SU-DHL-6 (cell line): ENCODE data around the gene PEDS1.

Source experiments
- H2AFZ ChIP-seq: fragments of 200-600 bp; sonication (generic); 2 replicates; pipeline ENCODE4 v1.6.1; 2014; ENCODE audit warnings: low read depth, mild to moderate bottlenecking, moderate library complexity, mixed read lengths, antibody characterized with exemption, low read length; ENCODE audit not compliant: severe bottlenecking
- H3F3A ChIP-seq: fragments of 200-600 bp; shearing (Covaris generic); 2 replicates; pipeline ENCODE4 v1.6.0; 2016; ENCODE audit warnings: antibody characterized with exemption, mild to moderate bottlenecking; ENCODE audit not compliant: insufficient read depth
- H3K27ac ChIP-seq: fragments of 200-600 bp; sonication (generic); 2 replicates; pipeline ENCODE4 v1.5.1; 2016; ENCODE audit warnings: low read depth, mild to moderate bottlenecking, low read length, moderate library complexity, mixed read lengths
- H3K27me3 ChIP-seq: fragments of 200-600 bp; sonication (generic), shearing (Covaris generic); 2 replicates; pipeline ENCODE4 v1.6.0; 2014; ENCODE audit warnings: mild to moderate bottlenecking, low read length
- H3K36me3 ChIP-seq: fragments of 200-600 bp; sonication (generic); 2 replicates; pipeline ENCODE4 v1.6.1; 2014; ENCODE audit warnings: mild to moderate bottlenecking, low read length, mixed read lengths
- H3K4me2 ChIP-seq: fragments of 300-600, 200-600 bp; shearing (Covaris generic), sonication (generic); 2 replicates; pipeline ENCODE4 v1.6.0; 2014; ENCODE audit warnings: low read length, low read depth, mild to moderate bottlenecking; ENCODE audit not compliant: poor library complexity, severe bottlenecking
- H3K4me3 ChIP-seq: fragments of 200-600 bp; sonication (generic); 2 replicates; pipeline ENCODE4 v1.5.1; 2014; ENCODE audit warnings: antibody characterized with exemption, low read length, mild to moderate bottlenecking, mixed read lengths; ENCODE audit not compliant: insufficient read depth, poor library complexity, severe bottlenecking
- H3K79me2 ChIP-seq: fragments of 200-600 bp; sonication (generic); 2 replicates; pipeline ENCODE4 v1.6.1; 2014; ENCODE audit warnings: mild to moderate bottlenecking, low read length, moderate library complexity; ENCODE audit not compliant: insufficient read depth
- H3K9ac ChIP-seq: fragments of 200-600 bp; sonication (generic); 2 replicates; pipeline ENCODE4 v1.7.0; 2014; ENCODE audit warnings: mild to moderate bottlenecking, low read length
- H3K9me2 ChIP-seq: fragments of 200-600 bp; sonication (generic); replicated peaks from 2 replicates; pipeline ENCODE4 v1.6.1; 2014; ENCODE audit warnings: low read length; ENCODE audit not compliant: insufficient read depth
- H3K9me3 ChIP-seq: fragments of 200-600 bp; sonication (generic); 2 replicates; pipeline ENCODE4 v1.6.1; 2014; ENCODE audit warnings: low read length, mixed read lengths; ENCODE audit not compliant: insufficient read depth
- H4K20me1 ChIP-seq: fragments of 200-600 bp; sonication (generic); 2 replicates; pipeline ENCODE4 v1.6.1; 2014; ENCODE audit warnings: low read depth, mild to moderate bottlenecking, antibody characterized with exemption, low read length, moderate library complexity, mixed read lengths
- EZH2phosphoT487 ChIP-seq: fragments of 200-600 bp; sonication (generic), shearing (Covaris generic); conservative IDR thresholded peaks from 2 replicates; pipeline ENCODE4 v1.6.1; 2018; ENCODE audit warnings: mild to moderate bottlenecking, antibody characterized with exemption, low read length, moderate library complexity, mixed read lengths
- TF ChIP-seq, protein P1 (sequence below): fragments of 200-600 bp; sonication (generic); IDR thresholded peaks from one replicate; pipeline ENCODE4 v1.5.1; 2017; ENCODE audit warnings: antibody characterized with exemption, mild to moderate bottlenecking, low read length, moderate library complexity; ENCODE audit not compliant: insufficient read depth, poor library complexity, severe bottlenecking

PEDS1 gene

DNA sequence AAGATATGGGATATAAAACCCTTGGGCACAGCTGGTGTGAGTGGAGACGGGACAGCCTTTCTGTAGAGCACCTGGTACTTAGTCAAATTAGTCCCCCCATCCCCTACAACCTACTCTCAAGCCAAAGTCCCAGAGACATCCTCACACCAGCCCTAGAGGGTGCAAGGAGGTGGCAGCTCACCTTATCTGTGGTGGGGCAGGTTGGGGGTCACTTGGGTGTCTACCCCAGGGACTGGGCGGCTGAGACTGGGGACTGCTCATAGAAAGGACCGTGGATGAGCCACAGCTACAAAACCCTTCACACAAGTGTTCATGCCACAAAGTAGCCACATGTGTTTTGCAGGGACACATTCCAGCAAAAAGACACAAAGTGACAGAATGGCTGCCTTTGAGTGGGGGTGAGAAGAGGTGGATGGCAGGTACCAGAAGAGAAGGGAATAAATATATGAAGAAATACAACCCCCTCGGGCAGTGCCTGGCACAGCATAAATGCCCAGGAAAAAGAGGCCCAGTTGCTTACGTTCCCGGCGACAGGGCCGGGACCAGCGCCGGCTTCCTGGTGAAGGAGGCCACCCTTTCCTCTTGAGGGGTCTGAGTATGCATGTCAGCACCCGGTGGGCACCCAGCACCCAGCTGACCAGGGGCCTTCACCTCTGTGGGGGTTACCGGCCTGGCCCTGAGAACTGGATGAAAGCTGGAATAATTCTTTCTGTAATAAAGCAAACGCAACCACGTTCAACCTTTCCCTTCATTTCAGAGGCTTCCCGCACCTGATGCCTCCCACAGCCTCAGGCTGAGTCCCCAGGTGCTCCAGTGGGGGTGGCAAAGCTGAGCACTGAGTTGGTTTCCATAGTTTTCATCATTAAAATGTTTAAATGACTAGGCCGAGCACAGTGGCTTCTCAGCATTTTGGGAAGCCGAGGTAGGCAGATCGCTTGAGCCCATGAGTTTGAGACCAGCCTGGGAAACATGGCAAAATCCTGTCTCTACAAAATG, 22.7 kb upstream of the PEDS1 start:
- H3F3A ChIP-seq: no peaks in the 10 kb centered on the region
- H3K4me3 ChIP-seq: no peak overlapping the region
- no peaks in the 10 kb centered on the region for H4K20me1 ChIP-seq
- no peak overlapping the region for H2AFZ ChIP-seq
- H3K9ac ChIP-seq: no peak overlapping the region
- H3K79me2 ChIP-seq: no peaks in the 10 kb centered on the region
- TF ChIP-seq, protein P1, sequence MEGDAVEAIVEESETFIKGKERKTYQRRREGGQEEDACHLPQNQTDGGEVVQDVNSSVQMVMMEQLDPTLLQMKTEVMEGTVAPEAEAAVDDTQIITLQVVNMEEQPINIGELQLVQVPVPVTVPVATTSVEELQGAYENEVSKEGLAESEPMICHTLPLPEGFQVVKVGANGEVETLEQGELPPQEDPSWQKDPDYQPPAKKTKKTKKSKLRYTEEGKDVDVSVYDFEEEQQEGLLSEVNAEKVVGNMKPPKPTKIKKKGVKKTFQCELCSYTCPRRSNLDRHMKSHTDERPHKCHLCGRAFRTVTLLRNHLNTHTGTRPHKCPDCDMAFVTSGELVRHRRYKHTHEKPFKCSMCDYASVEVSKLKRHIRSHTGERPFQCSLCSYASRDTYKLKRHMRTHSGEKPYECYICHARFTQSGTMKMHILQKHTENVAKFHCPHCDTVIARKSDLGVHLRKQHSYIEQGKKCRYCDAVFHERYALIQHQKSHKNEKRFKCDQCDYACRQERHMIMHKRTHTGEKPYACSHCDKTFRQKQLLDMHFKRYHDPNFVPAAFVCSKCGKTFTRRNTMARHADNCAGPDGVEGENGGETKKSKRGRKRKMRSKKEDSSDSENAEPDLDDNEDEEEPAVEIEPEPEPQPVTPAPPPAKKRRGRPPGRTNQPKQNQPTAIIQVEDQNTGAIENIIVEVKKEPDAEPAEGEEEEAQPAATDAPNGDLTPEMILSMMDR: no peak
- TF ChIP-seq EZH2phosphoT487: no peak
- no peak overlapping the region for H3K27ac ChIP-seq
- no peaks in the 10 kb centered on the region for H3K9me2 ChIP-seq
- H3K27me3 ChIP-seq: no peaks in the 10 kb centered on the region
- H3K9me3 ChIP-seq: no peaks in the 10 kb centered on the region
- no peak overlapping the region for H3K4me2 ChIP-seq
- H3K36me3 ChIP-seq: no peaks in the 10 kb centered on the region

DNA sequence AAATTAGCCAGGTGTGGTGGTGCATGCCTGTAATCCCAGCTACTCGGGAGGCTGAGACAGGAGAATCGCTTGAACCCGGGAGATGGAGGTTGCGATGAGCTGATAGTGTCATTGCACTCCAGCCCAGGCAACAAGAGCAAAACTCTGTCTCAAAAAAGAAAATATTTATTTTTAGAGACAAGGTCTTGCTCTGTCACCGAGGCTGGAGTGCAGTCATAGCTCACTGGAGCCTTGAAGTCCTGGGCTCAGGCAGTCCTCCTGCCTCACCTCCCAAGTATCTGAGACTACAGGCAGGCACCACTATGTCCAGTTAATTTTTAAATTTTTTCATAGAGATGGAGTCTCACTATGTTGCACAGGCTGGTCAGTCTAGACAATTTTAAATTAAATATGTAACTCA, 20.9 kb upstream of the PEDS1 start:
- Histone ChIP-seq H3K27ac (no peak overlapping the region), H3K4me3 (no peak overlapping the region), H3K36me3 (no peaks in the 10 kb centered on the region), H3K9me2 (no peaks in the 10 kb centered on the region), H2AFZ (no peak overlapping the region), H3K27me3 (no peaks in the 10 kb centered on the region), H3F3A (no peaks in the 10 kb centered on the region), H4K20me1 (no peaks in the 10 kb centered on the region), H3K4me2 (no peak overlapping the region), H3K79me2 (no peaks in the 10 kb centered on the region), H3K9me3 (no peaks in the 10 kb centered on the region), H3K9ac (no peak overlapping the region)
- TF ChIP-seq EZH2phosphoT487: no peak
- TF ChIP-seq, protein P1: no peak

DNA sequence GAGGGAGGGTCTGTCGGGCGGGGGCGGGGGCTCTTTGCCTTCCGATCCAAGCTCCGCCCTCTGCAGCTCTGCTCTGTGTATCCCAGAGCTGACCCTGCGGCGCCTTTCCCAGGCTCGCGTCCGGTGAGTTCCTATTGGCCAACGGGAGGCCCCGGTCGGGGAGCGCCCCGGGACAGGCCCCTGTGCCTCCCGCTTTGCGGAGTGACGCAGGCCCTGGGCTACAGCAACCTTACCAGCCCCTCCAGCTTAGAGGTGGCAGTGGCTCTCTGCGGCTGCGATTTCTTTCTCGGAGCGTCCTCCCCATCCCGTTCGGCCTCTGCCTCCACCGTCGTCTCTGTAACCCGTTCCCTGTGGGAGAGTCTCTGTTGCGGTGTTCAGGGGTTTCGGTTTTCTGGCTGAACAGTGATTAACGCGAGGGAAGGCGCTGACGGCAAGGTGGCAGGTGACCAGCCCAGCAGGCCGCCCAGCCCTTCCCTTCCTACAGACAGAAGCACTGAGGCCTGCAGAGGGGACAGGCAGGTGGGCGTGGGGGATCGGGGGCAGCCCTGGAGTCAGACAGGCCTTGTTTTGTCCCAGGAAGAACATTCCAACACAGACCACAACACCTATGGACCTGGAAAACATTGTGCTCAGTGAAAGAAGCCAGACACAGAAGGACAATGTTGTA, 19.0 kb upstream of the PEDS1 start:
- H3K9me2 ChIP-seq: no peaks in the 10 kb centered on the region
- H4K20me1 ChIP-seq: no peaks in the 10 kb centered on the region
- no peak overlapping the region for H2AFZ ChIP-seq
- no peaks in the 10 kb centered on the region for H3K27me3 ChIP-seq
- no peak overlapping the region for H3K27ac ChIP-seq
- H3K9me3 ChIP-seq: no peaks in the 10 kb centered on the region
- no peak overlapping the region for H3K9ac ChIP-seq
- no peak for TF ChIP-seq EZH2phosphoT487
- TF ChIP-seq, protein P1: no peak
- no peaks in the 10 kb centered on the region for H3F3A ChIP-seq
- H3K79me2 ChIP-seq: no peaks in the 10 kb centered on the region
- no peak overlapping the region for H3K4me3 ChIP-seq
- H3K36me3 ChIP-seq: no peaks in the 10 kb centered on the region
- H3K4me2 ChIP-seq: no peak overlapping the region
